Measurements from ENCODE around the gene GRIP1.
A peak's percentile ranks its signal among the peaks of the same experiment; 100 is the strongest.

The GRIP1 gene

GRCh38 chr12:66380769-66381535 lies 297.9 kb downstream of the GRIP1 start:
- no peak for DNase-seq (ENCODE audit: low spot score)

GRCh38 chr12:66379616-66380015 lies 299.3 kb downstream of the GRIP1 start:
- DNase-seq (ENCODE audit: low spot score): no peak

GRCh38 chr12:66375560-66375959 lies 303.3 kb downstream of the GRIP1 start:
- no peak for DNase-seq (ENCODE audit: low spot score)

- no peak for DNase-seq (ENCODE audit: low spot score)
Observed at GRCh38 chr12:66371982-66372381, 306.9 kb downstream of the GRIP1 start.

- no peak for DNase-seq (ENCODE audit: low spot score)
Observed at GRCh38 chr12:66367015-66367667, 311.7 kb downstream of the GRIP1 start.

GRCh38 chr12:66365718-66366490 lies 313.0 kb downstream of the GRIP1 start:
- no peak for DNase-seq (ENCODE audit: low spot score)

- DNase-seq (ENCODE audit: low spot score): no peak
Observed at GRCh38 chr12:66361703-66362102, 317.2 kb downstream of the GRIP1 start.

- no peak for DNase-seq (ENCODE audit: low spot score)
Observed at GRCh38 chr12:66359300-66359699, 319.6 kb downstream of the GRIP1 start.

- DNase-seq (ENCODE audit: low spot score): no peak
Observed at GRCh38 chr12:66354291-66354690, 324.6 kb downstream of the GRIP1 start.

- no peak for DNase-seq (ENCODE audit: low spot score)
Observed at GRCh38 chr12:66352899-66353298, 326.0 kb downstream of the GRIP1 start.

- peak; percentile 15 for DNase-seq (ENCODE audit: low spot score)
Observed at GRCh38 chr12:66352197-66352596, 326.7 kb downstream of the GRIP1 start.

- DNase-seq (ENCODE audit: low spot score): no peak
Observed at GRCh38 chr12:66351301-66351700, 327.6 kb downstream of the GRIP1 start.

- no peak for DNase-seq (ENCODE audit: low spot score)
Observed at GRCh38 chr12:66345956-66346355, 332.9 kb downstream of the GRIP1 start.

GRCh38 chr12:66345212-66345611 lies 333.7 kb downstream of the GRIP1 start:
- no peak for DNase-seq (ENCODE audit: low spot score)

- no peak for DNase-seq (ENCODE audit: low spot score)
Observed at GRCh38 chr12:66341126-66341525, 337.8 kb downstream of the GRIP1 start.

GRCh38 chr12:66340131-66340530 lies 338.7 kb downstream of the GRIP1 start:
- DNase-seq (ENCODE audit: low spot score): no peak

GRCh38 chr12:66337381-66338010 lies 341.4 kb downstream of the GRIP1 start:
- DNase-seq (ENCODE audit: low spot score): no peak

GRCh38 chr12:66335746-66336145 lies 343.1 kb downstream of the GRIP1 start:
- no peak for DNase-seq (ENCODE audit: low spot score)

- no peak for DNase-seq (ENCODE audit: low spot score)
Observed at GRCh38 chr12:66331814-66332213, 347.1 kb downstream of the GRIP1 start.

- no peak for DNase-seq (ENCODE audit: low spot score)
Observed at GRCh38 chr12:66331016-66331415, 347.9 kb downstream of the GRIP1 start.

- DNase-seq (ENCODE audit: low spot score): no peak
Observed at GRCh38 chr12:66329941-66330340, 348.9 kb downstream of the GRIP1 start.

- DNase-seq (ENCODE audit: low spot score): no peak
Observed at GRCh38 chr12:66323017-66323416, 355.9 kb downstream of the GRIP1 start.

Data from kidney capillary endothelial cell (primary cell).